WTC11 (cell line): ENCODE measurements around the gene SMARCA4. TPM values are rescaled to one million over a fixed set of nuclear protein-coding genes. Genes with fewer than 3 reads are reported as not detected.

Experiments used
- ATAC-seq: fragments of 200-7000 bp; cut with Tn5 transposase; 2 replicates; pipeline ENCODE4 v1.10.0; 2021; ENCODE audit warnings: mild to moderate bottlenecking, moderate library complexity
- CTCF ChIA-PET: fragments of 300-600 bp; sonication (Branson Sonifier 250); formaldehyde crosslinking; loops from one replicate; lab custom pipeline; 2021; ENCODE audit warnings: antibody characterized with exemption; lab: Charles Lee
- POLR2A ChIA-PET: fragments of 350-600 bp; sonication (Branson Sonifier 250); formaldehyde crosslinking; loops from one replicate; lab custom pipeline; 2021; ENCODE audit warnings: antibody characterized with exemption; lab: Charles Lee
- DNase-seq: peaks from one replicate; pipeline ENCODE4 v3.0.0; 2021; ENCODE audit warnings: low spot score
- H3K27ac Mint-ChIP-seq: 2 replicates; pipeline ENCODE4 v1.8.0; 2021; ENCODE audit warnings: mixed read lengths
- H3K27me3 Mint-ChIP-seq: 2 replicates; pipeline ENCODE4 v1.8.0; 2021; ENCODE audit warnings: low read depth, mild to moderate bottlenecking, moderate library complexity, mixed read lengths
- H3K36me3 Mint-ChIP-seq: 2 replicates; pipeline ENCODE4 v1.8.0; 2021; ENCODE audit warnings: mixed read lengths
- H3K4me1 Mint-ChIP-seq: 2 replicates; pipeline ENCODE4 v1.8.0; 2022; ENCODE audit warnings: mixed read lengths
- H3K4me3 Mint-ChIP-seq: 2 replicates; pipeline ENCODE4 v1.8.0; 2021; ENCODE audit warnings: mild to moderate bottlenecking, moderate library complexity, mixed read lengths
- H3K9me3 Mint-ChIP-seq: 2 replicates; pipeline ENCODE4 v1.8.0; 2021; ENCODE audit warnings: mixed read lengths
- AFF4 ChIP-seq: sonication (generic); formaldehyde crosslinking; IDR thresholded peaks from 2 replicates; pipeline ENCODE4 v1.8.1; 2023; ENCODE audit warnings: mild to moderate bottlenecking, missing genetic modification reagents, borderline replicate concordance
- CREM ChIP-seq: sonication (generic); formaldehyde crosslinking; IDR thresholded peaks from 2 replicates; pipeline ENCODE4 v1.8.1; 2022; ENCODE audit warnings: mild to moderate bottlenecking, missing genetic modification reagents, moderate library complexity
- FOXK1 ChIP-seq: sonication (generic); formaldehyde crosslinking; IDR thresholded peaks from 2 replicates; pipeline ENCODE4 v1.8.0; 2022; ENCODE audit warnings: mild to moderate bottlenecking, moderate library complexity, missing genetic modification reagents
- GTF2I ChIP-seq: fragments of 250-450 bp; sonication (Bioruptor Pico); conservative IDR thresholded peaks from 2 replicates; pipeline ENCODE4 v1.4.0; 2021; ENCODE audit warnings: mild to moderate bottlenecking
- KAT7 ChIP-seq: sonication (generic); formaldehyde crosslinking; IDR thresholded peaks from 2 replicates; pipeline ENCODE4 v1.8.1; 2023; ENCODE audit warnings: missing genetic modification reagents, mild to moderate bottlenecking, borderline replicate concordance
- MLX ChIP-seq: sonication (generic); formaldehyde crosslinking; IDR thresholded peaks from 2 replicates; pipeline ENCODE4 v1.8.1; 2023; ENCODE audit warnings: mild to moderate bottlenecking, missing genetic modification reagents, moderate library complexity
- MXD4 ChIP-seq: fragments of 250-450 bp; sonication (Bioruptor Pico); IDR thresholded peaks from 2 replicates; pipeline ENCODE4 v1.8.0; 2021; ENCODE audit warnings: mild to moderate bottlenecking, moderate library complexity, borderline replicate concordance
- NR3C1 ChIP-seq: sonication (generic); formaldehyde crosslinking; conservative IDR thresholded peaks from 2 replicates; pipeline ENCODE4 v1.8.1; 2023; ENCODE audit warnings: low read depth, mild to moderate bottlenecking, missing genetic modification reagents
- RELA ChIP-seq: sonication (generic); formaldehyde crosslinking; IDR thresholded peaks from 2 replicates; pipeline ENCODE4 v1.8.1; 2022; ENCODE audit warnings: missing genetic modification reagents, mild to moderate bottlenecking, borderline replicate concordance
- TEAD4 ChIP-seq: sonication (generic); formaldehyde crosslinking; IDR thresholded peaks from 2 replicates; pipeline ENCODE4 v1.8.0; 2022; ENCODE audit warnings: mild to moderate bottlenecking, missing genetic modification reagents
- ZBTB21 ChIP-seq: sonication (generic); formaldehyde crosslinking; IDR thresholded peaks from 2 replicates; pipeline ENCODE4 v1.8.1; 2023; ENCODE audit warnings: mild to moderate bottlenecking, missing genetic modification reagents, borderline replicate concordance
- ZNF281 ChIP-seq: sonication (generic); formaldehyde crosslinking; IDR thresholded peaks from 2 replicates; pipeline ENCODE4 v1.8.0; 2023; ENCODE audit warnings: mild to moderate bottlenecking, missing genetic modification reagents
- ZNF317 ChIP-seq: sonication (generic); formaldehyde crosslinking; IDR thresholded peaks from 2 replicates; pipeline ENCODE4 v1.8.1; 2023; ENCODE audit warnings: low read depth, mild to moderate bottlenecking, moderate library complexity, missing genetic modification reagents, borderline replicate concordance
- ZNF416 ChIP-seq: fragments of 250-450 bp; sonication (Bioruptor Pico); IDR thresholded peaks from 2 replicates; pipeline ENCODE4 v1.9.0; 2021; ENCODE audit warnings: mild to moderate bottlenecking, inconsistent platforms
- ZNF425 ChIP-seq: fragments of 250-450 bp; sonication (Bioruptor Pico); conservative IDR thresholded peaks from 2 replicates; pipeline ENCODE4 v1.9.0; 2021; ENCODE audit warnings: mild to moderate bottlenecking
- total RNA-seq: library from RNA; stranded (reverse); gene quantifications from 3 replicates; pipeline ENCODE4 v1.2.3, GENCODE V29; 2021
- TF ChIP-seq, protein P1 (sequence below): fragments of 250-450 bp; sonication (Bioruptor Pico); IDR thresholded peaks from 2 replicates; pipeline ENCODE4 v1.9.0; 2021; ENCODE audit warnings: moderate library complexity, mild to moderate bottlenecking, inconsistent platforms, borderline replicate concordance
- TF ChIP-seq, protein P2 (sequence below): sonication (generic); formaldehyde crosslinking; IDR thresholded peaks from 2 replicates; pipeline ENCODE4 v1.8.0; 2022; ENCODE audit warnings: mild to moderate bottlenecking, missing genetic modification reagents
- TF ChIP-seq, protein P3 (sequence below): sonication (generic); formaldehyde crosslinking; IDR thresholded peaks from 2 replicates; pipeline ENCODE4 v1.8.0; 2022; ENCODE audit warnings: mild to moderate bottlenecking, missing genetic modification reagents
- TF ChIP-seq, protein P4 (sequence below): fragments of 250-450 bp; sonication (Bioruptor Pico); IDR thresholded peaks from 2 replicates; pipeline ENCODE4 v1.8.0; 2021; ENCODE audit warnings: mild to moderate bottlenecking

SMARCA4 gene
- total RNA-seq, 1 experiment from 2014 or later: 295 TPM

DNA sequence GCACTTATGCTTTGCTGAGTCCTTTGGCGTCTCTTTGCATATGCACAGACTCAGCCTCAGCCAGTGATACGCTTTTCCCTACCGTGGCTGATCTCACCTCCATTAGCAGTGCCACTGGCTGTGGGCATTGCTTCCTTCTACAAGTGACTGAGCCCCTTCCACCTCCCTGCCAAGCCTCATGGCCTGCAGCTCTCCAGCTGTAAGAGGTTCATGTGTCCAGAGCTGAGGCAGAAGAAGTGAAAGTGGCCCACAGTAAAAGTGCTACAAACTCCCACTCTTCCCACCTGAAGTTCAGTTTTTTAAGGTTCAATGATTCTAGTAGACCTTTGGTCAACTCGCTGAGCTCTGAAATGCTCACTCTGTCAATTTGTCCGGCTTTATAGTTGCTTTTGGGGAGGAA is 44.7 kb downstream of the SMARCA4 start:
- ChIA-PET CTCF (interaction anchor here (1.0 to 1.1 kb wide), 2 partner anchors 64 to 147 kb away, joined by 3 read pairs; no protein-coding TSS in a partner anchor), POLR2A (no interaction called here)
- H3K9me3 Mint-ChIP-seq: no peaks in the 10 kb centered on the region
- ATAC-seq: no peak
- H3K4me1 Mint-ChIP-seq: no peaks in the 10 kb centered on the region
- TF ChIP-seq ZNF281 (CRISPR knock-in tag) (no peak), GTF2I (CRISPR knock-in tag) (no peak), ZBTB21 (CRISPR knock-in tag) (no peak), MLX (CRISPR knock-in tag) (no peak), ZNF425 (CRISPR knock-in tag) (no peak), AFF4 (CRISPR knock-in tag) (no peak), NR3C1 (CRISPR knock-in tag) (no peak)
- TF ChIP-seq, protein P1, sequence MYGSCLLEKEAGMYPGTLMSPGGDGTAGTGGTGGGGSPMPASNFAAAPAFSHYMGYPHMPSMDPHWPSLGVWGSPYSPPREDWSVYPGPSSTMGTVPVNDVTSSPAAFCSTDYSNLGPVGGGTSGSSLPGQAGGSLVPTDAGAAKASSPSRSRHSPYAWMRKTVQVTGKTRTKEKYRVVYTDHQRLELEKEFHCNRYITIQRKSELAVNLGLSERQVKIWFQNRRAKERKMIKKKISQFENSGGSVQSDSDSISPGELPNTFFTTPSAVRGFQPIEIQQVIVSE (CRISPR knock-in tag): no peak
- TF ChIP-seq, protein P2, sequence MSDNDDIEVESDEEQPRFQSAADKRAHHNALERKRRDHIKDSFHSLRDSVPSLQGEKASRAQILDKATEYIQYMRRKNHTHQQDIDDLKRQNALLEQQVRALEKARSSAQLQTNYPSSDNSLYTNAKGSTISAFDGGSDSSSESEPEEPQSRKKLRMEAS: no peak
- peak overlapping the region; percentile 17 for H3K27ac Mint-ChIP-seq
- H3K36me3 Mint-ChIP-seq: peaks cover 72% of the 10 kb centered on the region
- H3K27me3 Mint-ChIP-seq: no peaks in the 10 kb centered on the region
- DNase-seq: no peak
- no peak overlapping the region for H3K4me3 Mint-ChIP-seq

- H3K4me1 Mint-ChIP-seq: no peaks in the 10 kb centered on the region
- CTCF ChIA-PET: interaction anchor here (0.7 to 1.4 kb wide), 5 partner anchors 65 to 255 kb away, joined by 3 to 4 read pairs (median 3); no protein-coding TSS in a partner anchor
- peaks cover 77% of the 10 kb centered on the region for H3K36me3 Mint-ChIP-seq
- no peaks in the 10 kb centered on the region for H3K9me3 Mint-ChIP-seq
- DNase-seq (no peak), ATAC-seq (no peak)
- no peak overlapping the region for H3K4me3 Mint-ChIP-seq
- H3K27ac Mint-ChIP-seq: no peak overlapping the region
- no peaks in the 10 kb centered on the region for H3K27me3 Mint-ChIP-seq
- POLR2A ChIA-PET: interaction anchor here (0.7 kb wide), 1 partner anchor 20 kb away, joined by 6 read pairs; no protein-coding TSS in a partner anchor
- TF ChIP-seq ZNF416 (no peak), FOXK1 (no peak), ZNF317 (CRISPR knock-in tag) (no peak), TEAD4 (CRISPR knock-in tag) (no peak), ZNF425 (CRISPR knock-in tag) (no peak), KAT7 (CRISPR knock-in tag) (no peak), RELA (CRISPR knock-in tag) (no peak), CREM (CRISPR knock-in tag) (no peak), GTF2I (CRISPR knock-in tag) (no peak), MXD4 (CRISPR knock-in tag) (no peak)
- TF ChIP-seq, protein P3, sequence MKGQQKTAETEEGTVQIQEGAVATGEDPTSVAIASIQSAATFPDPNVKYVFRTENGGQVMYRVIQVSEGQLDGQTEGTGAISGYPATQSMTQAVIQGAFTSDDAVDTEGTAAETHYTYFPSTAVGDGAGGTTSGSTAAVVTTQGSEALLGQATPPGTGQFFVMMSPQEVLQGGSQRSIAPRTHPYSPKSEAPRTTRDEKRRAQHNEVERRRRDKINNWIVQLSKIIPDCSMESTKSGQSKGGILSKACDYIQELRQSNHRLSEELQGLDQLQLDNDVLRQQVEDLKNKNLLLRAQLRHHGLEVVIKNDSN (CRISPR knock-in tag): no peak
- TF ChIP-seq, protein P4, sequence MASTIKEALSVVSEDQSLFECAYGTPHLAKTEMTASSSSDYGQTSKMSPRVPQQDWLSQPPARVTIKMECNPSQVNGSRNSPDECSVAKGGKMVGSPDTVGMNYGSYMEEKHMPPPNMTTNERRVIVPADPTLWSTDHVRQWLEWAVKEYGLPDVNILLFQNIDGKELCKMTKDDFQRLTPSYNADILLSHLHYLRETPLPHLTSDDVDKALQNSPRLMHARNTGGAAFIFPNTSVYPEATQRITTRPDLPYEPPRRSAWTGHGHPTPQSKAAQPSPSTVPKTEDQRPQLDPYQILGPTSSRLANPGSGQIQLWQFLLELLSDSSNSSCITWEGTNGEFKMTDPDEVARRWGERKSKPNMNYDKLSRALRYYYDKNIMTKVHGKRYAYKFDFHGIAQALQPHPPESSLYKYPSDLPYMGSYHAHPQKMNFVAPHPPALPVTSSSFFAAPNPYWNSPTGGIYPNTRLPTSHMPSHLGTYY (CRISPR knock-in tag): no peak
These were observed 46.6 kb downstream of the SMARCA4 start for GRCh38 chr19:11007385-11007784.
